ENCODE measurements around the gene HPSE2.

DNA sequence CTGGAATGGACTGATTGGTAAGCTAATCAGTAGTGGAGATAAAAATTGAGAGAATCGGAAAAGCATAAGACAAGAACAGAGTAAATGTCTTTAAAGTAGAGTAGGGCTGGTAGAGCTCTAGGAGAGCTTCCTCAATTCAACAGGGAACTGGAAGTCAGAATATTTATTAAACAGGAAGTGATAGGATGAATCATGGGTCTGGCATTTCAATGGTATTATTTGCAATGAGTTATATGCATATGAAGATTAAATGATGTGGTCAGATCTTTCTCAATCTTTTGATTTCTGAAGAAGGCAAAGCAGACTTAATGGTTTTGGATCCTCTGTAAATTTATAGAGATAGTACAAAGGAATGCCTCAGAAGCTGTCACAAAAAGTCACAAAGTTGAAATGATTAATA lies 349.0 kb downstream of the HPSE2 start:
- TF ChIP-seq POLR2A (IDR thresholded peaks at IDR 0.05; ENCODE audit: low read length), result no peak
- TF ChIP-seq GATA1 (IDR thresholded peaks at IDR 0.05; ENCODE audit: low read depth, low read length), result no peak
